Ovary (tissue), 3 donors: ENCODE results near the gene KEAP1.

Experiments
- EP300 ChIP-seq: sonication (generic); formaldehyde crosslinking; IDR thresholded peaks from one replicate; pipeline ENCODE4 v1.6.1; 2017; ENCODE audit warnings: antibody characterized with exemption
- POLR2A ChIP-seq: fragments of 450-650 bp; IDR thresholded peaks from one replicate; pipeline ENCODE4 v1.6.1; 2017; ENCODE audit warnings: antibody characterized with exemption, mild to moderate bottlenecking, moderate library complexity
- TF ChIP-seq, protein P1 (sequence below), 3 donors: fragments of 450-650 bp in 2 of 3; fragments of 200-600 bp in 1 of 3; IDR thresholded peaks; one replicate each; pipeline versions ENCODE4 v1.5.1 to v1.8.0; 2016 to 2022; ENCODE audit warnings: antibody characterized with exemption in 3 of 3, mild to moderate bottlenecking in 1 of 3
- donor health status: DM: no; HTN: no; CAD: no.

DNA sequence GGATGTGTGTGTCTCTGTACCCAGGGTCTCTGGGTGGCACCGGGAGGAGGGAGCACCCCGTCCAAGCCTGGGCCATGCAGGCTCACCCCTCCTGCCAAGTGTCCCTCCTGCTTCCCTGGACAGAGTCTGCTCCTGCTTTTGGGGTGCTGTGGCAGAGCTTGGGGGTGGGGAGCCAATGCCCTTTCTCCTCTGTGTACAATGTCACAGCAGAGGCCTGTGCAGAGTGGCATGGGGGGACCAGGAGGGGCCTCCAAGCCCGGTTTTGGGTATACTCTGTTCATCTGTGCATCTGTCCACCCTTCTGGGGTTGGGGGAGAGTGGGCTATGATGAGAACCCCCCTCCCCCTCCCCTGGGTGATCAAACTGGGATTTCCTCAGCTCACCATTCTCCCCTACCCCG is 49.3 kb downstream of the KEAP1 start:
- TF ChIP-seq POLR2A (no peak), EP300 (no peak)
- TF ChIP-seq, protein P1, sequence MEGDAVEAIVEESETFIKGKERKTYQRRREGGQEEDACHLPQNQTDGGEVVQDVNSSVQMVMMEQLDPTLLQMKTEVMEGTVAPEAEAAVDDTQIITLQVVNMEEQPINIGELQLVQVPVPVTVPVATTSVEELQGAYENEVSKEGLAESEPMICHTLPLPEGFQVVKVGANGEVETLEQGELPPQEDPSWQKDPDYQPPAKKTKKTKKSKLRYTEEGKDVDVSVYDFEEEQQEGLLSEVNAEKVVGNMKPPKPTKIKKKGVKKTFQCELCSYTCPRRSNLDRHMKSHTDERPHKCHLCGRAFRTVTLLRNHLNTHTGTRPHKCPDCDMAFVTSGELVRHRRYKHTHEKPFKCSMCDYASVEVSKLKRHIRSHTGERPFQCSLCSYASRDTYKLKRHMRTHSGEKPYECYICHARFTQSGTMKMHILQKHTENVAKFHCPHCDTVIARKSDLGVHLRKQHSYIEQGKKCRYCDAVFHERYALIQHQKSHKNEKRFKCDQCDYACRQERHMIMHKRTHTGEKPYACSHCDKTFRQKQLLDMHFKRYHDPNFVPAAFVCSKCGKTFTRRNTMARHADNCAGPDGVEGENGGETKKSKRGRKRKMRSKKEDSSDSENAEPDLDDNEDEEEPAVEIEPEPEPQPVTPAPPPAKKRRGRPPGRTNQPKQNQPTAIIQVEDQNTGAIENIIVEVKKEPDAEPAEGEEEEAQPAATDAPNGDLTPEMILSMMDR (IDR thresholded peaks at IDR 0.05), result no peak
